ENCODE data around the gene CCDC178. TPM values are rescaled to one million over a fixed set of nuclear protein-coding genes. Genes with fewer than 3 reads are reported as not detected.

Gene CCDC178
- total RNA-seq, 1 donor from 2014 or later, result 2.9 TPM

DNA sequence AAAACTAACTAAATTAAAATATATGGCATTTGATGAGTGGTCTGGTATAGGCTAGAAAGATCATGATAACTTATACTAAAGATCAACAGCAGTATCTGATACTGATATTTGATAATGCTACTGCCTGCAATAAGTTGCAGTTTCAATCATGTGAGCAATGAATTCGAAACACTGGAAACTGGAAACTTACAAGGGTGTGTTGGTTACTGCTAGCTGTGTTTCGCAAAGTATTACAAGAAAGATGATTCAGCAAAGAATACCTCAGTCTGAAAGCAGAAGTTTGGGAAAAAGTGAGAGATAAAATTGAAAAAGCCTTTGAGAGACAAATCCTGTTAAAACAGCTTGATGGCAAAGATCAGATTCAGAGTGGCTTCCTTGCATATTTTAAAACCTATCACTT is 294.5 kb downstream of the CCDC178 start:
- FAIRE-seq (no peak), DNase-seq (ENCODE audit: low spot score in 2 of 2) (no peak)

DNA sequence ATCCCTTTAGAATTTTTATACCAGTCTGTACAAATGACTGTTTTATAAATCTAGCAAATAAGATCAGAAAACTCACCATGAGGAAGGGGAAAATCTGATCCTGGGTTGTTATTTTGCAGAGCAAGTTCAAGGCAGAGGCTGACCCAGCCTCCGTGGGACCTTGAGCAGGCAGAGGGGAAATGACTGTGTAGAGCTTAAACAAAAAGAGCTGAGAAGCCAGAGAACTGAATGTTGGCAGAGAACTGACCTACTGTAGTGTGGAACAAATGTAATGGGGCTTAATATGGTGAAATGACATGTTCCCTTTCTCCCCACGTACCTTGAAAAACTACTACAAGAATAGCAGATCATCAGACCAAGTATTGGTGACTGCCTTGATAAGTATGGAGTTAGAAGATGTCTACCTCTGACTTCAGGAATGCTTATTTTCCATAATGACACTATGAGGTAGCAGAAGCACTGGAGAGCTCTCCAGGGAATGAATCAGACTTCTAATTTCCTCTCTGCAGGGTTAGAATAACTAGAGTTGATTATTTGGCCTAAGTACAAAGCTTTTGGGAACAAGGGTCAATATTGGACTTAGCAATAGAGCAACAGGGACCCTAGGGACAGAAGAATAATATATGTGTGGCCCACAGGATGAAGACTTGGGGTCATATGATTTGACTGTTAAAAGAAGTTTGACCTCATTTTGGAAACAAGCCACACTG is 304.4 kb downstream of the CCDC178 start:
- DNase-seq (ENCODE audit: low spot score in 2 of 2) (no peak), FAIRE-seq (no peak)

DNA sequence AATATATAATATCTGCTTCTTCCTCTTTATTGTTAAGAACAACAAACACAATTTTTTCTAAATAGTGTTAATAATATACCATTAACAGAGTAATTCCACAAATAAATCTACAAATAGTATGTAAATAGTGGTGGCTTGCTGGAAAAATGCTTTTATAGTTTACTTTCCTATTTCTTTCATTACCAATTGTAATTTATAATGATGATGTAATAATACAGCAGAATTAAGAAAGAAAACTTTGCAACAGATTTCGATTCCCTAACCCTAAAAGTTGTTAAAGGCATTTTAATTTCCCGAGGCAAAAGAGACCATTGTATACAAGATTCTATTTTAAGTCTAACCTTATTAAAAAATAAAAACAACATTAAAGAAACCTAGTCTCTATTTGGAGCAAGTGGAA is 307.9 kb downstream of the CCDC178 start:
- no peak for DNase-seq (ENCODE audit: low spot score in 2 of 2)
- no peak for FAIRE-seq

DNA sequence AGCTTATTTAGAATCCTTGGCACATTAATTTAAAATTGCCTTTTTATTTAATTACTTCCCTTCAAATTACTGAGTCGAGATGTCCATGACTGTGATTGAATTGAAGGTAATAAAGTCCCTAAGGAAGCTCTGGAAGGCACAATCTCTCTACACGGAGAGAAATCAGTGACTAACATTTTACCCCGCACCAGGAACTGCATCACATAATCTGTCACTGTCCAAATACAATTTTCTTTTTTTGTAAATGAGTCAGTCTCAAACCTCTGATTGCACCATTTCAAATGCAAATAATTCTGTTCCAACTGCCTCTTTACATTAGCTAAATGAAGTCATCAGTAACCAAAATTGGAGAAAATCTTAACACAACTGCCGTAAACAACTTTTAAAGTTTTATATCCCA is 311.9 kb downstream of the CCDC178 start:
- FAIRE-seq, result no peak

DNA sequence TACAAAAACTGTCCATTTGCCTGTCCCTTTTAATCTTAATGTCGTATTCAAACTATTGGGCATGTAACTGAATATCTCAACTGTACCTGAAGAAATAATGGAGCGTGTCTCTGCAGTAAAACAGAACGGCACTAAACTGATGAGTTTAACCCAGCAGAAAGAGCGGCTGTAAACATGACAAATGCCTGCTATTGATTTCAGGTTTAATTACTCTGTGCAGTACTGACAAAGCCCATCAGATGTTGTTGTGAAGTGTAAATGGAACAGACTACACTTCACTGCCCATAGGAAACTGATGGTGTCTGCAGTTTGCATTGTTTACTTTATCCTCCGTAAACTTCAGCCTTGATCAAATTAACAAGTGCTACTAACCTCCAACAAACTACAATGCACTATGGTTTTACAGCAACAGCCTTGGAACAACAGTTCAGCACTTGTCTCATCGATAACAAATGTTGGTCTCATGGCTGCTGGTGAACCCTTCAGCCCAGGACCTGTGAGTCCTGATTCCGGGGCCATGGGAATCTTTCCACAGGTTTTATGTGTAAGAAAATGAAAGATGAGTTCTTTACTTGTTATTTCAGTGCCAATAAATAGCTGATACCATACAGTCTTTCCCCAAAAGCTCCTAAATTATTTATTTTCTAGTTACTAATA is 316.5 kb downstream of the CCDC178 start:
- no peak for DNase-seq (ENCODE audit: low spot score in 2 of 2)
- FAIRE-seq, result no peak

More for the DNA sequence above, 311.9 kb downstream of the CCDC178 start:
- no peak for DNase-seq (ENCODE audit: low spot score in 2 of 2)

DNA sequence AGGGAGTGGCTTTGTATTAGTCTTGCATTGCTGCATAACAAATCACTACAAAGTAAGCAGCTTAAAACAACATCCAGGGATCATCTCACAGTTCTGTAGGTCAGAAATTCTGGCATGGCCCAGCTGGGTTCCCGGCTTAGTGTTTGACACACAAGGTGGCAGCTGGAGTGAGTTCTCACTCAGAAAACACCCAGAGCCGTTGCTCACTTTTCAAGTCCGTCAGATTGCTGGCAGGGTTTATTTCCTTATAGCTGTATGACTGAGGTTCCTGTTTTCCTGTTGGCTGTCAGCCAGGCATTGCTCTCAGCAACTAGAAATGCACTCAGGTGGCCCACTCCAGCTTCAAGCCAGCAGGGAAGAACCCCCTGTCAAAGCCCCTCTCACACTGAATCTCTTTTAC is 324.1 kb downstream of the CCDC178 start:
- no peak for DNase-seq (ENCODE audit: low spot score in 2 of 2)
- FAIRE-seq, result no peak

DNA sequence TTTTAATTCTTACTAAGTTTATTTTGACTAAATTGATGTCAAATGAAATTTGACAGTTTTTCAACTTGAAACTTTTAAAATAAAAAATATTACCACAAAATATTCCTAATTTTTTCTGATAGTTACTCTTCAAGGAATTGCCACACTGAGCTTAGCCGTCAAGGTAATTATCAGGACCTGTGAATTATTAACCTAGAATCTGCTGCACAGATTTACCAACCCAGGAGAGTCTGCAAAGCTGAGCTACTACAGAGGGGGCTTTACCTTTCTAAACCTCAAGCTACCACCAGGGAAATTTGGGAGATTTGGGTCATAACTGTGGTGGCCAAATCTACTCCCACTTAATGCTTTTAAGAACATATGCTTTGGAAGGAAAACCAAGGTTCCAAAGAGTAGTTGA is 324.6 kb downstream of the CCDC178 start:
- FAIRE-seq (no peak), DNase-seq (ENCODE audit: low spot score in 2 of 2) (no peak)

DNA sequence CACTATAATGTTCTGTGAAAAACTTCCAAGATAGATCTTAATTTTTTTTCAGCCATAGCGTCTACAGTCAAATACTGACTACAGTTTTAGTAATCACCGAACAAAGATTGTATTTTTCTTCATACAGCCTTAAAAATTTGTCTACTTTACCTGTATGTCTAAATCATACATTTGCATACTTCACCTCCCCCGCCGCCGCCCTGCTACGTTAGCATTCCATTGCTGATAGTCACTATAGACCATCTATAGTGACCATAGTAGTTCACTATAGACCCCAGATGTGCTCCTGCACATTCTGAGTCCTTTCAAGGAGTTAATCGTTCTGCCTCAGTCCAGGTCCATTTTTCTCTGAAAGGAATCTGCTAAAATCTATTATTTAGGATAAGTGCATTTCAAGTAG is 325.0 kb downstream of the CCDC178 start:
- DNase-seq (ENCODE audit: low spot score in 2 of 2) (no peak), FAIRE-seq (no peak)

DNA sequence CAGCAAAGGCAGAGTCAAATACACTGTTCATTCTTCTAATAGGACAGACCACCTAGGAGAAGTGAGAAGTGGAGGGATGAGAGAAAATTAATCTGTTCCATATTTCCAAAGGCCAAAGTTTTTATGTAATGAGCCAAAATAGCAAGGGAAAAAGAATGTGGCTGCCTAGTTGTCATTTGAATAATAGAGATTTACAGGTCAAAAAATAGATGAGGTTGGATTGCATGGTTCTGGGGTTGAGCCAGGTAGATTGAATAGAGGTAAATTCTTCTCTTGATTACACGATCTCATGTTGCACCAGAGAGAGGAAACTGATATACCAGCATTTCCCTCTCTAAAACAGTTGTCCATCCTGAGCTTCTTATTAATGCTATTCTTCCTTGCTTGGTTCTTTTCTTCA is 325.8 kb downstream of the CCDC178 start:
- DNase-seq (ENCODE audit: low spot score in 2 of 2), result no peak
- FAIRE-seq, result no peak

DNA sequence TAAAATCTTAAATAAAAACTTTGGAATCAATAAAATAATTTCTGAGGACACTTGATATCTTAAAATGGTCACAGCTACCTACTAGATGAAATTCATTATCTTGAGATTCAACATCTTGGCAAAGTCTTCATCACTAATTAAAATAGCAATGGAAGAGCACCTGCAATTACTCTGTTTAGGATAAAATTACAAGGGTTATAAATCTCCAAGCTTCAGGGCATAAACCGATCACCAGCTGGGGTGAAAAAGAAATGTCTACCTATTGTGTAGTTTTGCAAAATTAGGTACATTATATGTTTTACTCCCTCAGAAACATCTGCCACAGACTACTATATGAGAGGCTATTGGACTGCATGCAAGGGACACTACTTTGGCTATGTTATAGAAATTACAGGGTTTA is 327.1 kb downstream of the CCDC178 start:
- DNase-seq (ENCODE audit: low spot score in 2 of 2) (no peak), FAIRE-seq (no peak)

DNA sequence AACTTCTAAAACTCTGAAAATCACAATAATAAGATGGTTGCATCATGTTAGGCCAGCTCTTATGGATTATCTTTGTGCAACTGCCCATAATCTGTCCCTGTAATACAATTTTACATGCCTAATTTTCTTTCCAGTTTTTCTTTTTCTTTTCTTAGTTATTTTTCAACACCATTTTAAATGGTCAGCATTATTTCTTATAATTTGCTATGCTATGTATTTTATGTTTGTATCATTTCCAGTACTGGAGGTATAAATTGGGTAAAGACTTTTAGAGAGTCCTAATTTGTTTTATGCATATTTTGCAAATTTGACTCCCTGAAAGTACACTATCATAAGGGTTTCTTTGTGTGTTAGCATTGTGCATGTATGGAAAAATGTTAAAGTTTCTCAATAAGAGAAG is 333.0 kb downstream of the CCDC178 start:
- DNase-seq (ENCODE audit: low spot score in 2 of 2) (no peak), FAIRE-seq (no peak)

DNA sequence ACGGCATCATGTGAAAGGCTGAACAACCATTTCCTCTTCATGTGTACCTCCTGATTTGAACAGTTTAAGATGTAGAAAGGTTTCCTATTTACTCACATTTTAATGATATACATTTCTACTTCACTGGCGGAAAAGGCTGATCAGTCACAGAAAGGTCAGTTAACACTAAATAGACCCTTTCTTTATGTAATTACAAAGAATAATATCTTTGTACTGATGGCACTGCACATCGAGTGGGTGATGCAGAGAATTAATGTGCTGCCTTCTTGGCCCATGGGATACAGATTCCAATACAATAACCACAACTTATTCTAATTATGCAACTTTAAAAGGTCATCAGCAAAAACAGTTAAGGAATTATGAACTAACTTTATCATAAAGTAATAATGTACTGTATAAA is 339.2 kb downstream of the CCDC178 start:
- DNase-seq (ENCODE audit: low spot score in 2 of 2), result no peak
- FAIRE-seq, result no peak

DNA sequence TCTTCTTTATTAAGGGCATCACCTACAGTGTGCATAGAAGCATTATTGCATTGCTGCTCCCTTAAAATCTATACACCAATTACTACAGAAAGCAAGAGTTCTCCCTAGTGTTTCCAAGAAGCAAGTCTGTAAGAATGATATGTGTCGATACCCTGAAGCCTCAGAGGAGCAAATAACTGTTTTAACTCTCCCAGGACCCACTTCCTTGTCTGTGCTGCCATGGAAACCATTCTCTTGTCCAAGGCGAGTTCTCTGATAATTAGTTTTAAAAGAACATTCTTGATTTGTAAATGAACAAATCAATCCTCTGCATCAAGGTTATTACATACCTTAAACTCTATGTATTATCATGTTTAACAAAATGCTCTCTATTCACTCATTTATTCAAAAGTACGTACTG is 340.9 kb downstream of the CCDC178 start:
- DNase-seq (ENCODE audit: low spot score in 2 of 2) (no peak), FAIRE-seq (no peak)

DNA sequence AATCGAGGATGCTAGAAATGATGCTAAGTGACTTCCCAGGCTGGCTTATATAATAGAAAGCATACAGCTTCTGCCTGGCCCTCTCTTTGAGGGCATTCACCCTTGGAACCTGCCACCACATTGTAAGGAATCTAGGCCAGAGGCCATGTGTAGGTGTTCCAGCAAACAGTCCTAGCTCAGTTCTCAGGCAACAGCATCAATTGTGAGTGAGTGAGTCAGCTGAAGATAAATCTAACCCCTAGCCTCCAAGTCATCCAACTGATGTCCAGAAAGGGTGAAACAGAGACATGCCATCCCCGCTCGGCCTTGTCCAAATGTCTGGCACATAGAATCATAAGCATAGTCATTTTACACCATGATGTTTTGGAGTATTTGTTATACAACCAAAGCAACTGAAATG is 343.4 kb downstream of the CCDC178 start:
- FAIRE-seq, result no peak
- DNase-seq (ENCODE audit: low spot score in 2 of 2), result no peak

DNA sequence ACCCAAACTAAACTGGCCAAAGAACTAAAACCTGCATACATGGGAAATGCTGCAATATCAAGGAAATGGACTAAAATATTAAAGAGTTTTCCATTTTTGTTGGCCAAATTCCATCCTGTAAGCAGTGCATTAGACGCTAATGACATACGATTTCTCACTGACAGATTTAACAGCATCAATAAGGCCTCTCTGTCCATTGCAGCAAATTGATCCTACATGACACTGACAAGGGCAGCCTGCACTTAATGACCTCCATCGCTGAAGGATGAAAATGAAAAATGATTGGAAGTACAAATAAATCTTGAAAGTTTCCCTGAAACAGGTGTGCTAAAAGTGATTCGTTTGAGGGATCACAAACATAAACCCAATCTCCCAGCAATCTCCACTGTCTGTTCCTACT is 350.1 kb downstream of the CCDC178 start:
- DNase-seq (ENCODE audit: low spot score in 2 of 2), result no peak
- no peak for FAIRE-seq

DNA sequence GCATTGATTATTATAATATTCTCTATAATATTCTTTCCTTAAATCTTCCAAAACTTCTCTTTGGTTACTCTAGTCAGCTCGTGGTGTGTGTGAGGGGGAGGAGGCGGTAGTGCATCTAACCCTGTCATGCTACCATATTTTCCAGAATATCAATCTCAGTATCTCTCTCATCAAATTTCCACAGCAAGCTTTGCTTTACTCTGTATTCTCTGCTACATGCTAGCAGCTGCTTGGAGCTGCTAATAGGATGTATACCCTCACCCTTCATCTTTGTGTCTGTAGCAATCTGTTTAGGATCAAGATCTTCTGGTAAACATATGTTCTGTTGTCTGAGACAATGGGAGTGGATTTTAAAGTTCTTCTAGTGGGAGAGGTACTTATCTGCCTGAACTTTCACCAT is 363.9 kb downstream of the CCDC178 start:
- FAIRE-seq, result no peak
- no peak for DNase-seq (ENCODE audit: low spot score in 2 of 2)

DNA sequence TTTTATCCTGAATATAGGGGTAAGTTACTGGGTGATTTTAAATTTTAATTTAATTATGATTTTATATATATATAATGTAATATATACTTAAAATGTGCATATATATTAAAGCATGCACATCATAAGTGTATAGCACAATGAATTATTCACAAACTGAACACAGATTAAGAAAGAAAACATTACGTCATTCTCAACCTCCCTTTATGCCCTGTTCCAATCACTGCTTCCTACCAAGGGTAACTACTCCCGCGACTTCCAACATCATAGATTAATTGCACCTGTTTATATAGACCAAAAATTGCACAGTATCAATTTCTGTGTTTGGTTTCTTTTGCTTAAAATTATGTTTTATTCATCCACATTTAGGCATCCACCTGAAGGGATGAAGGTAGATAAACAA is 366.4 kb downstream of the CCDC178 start:
- FAIRE-seq (no peak), DNase-seq (ENCODE audit: low spot score in 2 of 2) (no peak)

DNA sequence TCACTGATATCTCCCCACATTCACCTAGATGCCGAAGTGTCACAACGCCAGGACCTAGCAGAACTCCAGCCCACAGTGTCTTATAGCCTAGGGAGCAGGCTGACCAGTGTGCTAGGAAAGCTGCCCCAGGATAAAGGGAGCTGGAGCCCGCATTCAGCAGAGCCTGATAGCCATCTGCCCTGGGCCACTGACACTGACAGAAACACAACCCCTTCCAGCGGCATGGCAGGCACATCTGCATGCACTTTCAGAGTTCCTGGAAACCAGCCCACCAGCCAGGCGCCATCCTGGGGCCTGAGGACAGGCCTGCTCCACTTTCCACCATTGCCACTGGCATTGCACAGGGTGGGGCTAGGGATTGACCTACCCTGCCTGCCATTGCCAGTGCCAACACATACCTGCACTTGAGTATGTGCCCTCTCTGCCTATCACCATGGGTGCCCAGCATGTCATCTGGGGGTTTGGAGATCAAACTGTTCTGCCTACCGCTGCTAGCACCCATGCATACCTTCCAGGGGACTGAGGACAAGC is 377.6 kb downstream of the CCDC178 start:
- no peak for FAIRE-seq
- DNase-seq (ENCODE audit: low spot score in 2 of 2), result no peak

DNA sequence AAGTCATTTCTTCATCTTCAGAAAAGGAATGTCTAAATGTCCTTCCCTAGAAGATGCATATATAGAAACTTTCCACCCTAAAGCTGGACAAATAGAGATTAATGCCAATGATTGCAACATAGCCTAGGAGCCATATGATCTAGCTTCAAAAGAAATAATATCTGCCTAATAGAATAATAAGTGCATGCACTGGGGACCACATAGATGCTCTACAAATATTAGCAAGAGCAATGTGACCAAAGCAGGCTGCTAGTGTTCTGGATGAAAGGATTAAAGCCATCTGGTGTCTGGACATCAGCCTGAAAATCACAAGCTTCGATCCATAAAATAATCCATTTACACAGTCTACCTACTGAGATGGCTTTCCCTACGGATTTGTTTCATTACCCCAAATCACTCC is 387.6 kb downstream of the CCDC178 start:
- no peak for DNase-seq (ENCODE audit: low spot score in 2 of 2)

DNA sequence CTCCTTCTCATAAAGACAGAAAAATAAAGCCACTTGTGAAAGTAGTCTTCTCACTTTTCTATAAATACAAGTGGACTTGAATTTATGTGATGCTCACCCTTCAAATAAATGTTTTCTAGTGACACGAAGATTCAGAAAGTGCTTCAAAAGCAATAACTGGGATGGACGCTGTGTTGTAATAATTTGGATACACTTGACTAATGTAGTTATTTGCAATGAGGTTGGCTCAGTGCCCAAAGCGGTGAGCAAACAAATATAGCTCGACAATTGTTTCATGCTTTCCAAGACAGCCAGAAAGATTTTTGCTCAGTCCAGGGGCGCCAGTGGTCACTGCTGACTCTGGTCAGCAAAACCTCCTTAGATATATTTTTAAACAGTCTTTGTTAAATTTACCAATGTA is 389.1 kb downstream of the CCDC178 start:
- FAIRE-seq (no peak), DNase-seq (ENCODE audit: low spot score in 2 of 2) (no peak)

More for the DNA sequence above, 387.6 kb downstream of the CCDC178 start:
- no peak for FAIRE-seq

DNA sequence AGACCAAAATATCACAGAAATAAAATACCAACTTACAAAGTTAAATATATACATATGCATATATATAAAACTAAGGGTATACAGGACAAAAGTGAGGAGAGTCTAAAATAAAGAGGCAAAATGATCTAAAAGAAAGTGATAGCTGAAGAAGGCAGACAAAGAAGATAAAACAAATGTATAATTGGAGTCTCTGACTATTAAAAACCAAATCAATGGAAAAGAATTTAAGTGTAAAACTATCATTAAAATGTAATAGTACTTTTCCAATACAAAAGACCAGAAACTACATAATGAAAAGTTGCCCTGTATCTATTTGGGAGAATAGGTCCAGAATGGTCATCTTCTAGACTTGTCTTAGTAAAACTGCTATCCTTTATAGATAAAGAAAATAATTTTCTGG is 400.3 kb downstream of the CCDC178 start:
- DNase-seq (ENCODE audit: low spot score in 2 of 2) (no peak), FAIRE-seq (no peak)

DNA sequence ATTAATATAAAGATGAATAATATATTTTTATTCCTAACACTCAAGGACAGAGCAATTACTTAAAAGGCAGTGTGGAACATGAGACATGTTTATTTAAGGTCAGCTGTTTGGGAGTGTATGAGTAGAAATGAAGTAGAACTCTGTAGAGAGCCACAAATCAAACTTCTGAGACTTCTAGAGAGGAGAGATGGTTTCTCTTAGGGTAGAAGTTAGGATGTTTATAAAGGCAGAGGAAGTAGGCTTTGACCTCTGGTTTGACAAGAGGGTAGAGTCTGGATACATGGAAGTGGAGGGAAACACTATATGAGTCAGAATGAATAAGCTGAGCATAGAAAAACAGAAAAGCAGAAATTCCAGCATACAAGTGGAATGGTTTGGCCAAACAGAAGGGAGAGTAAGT is 405.6 kb downstream of the CCDC178 start:
- FAIRE-seq, result no peak
- DNase-seq (ENCODE audit: low spot score in 2 of 2), result no peak
